HG02840 (cell line): ENCODE results near the gene GSTA5.
"Not testable (repeated sequence)": the region's sequence is repeated elsewhere in the genome, so short reads cannot be mapped to it uniquely, and the experiment has no call there.

Experiments used
- ATAC-seq: cut with Tn5 transposase; IDR thresholded peaks from one replicate; pipeline ENCODE4 v1.9.1; 2021; ENCODE audit warnings: mild to moderate bottlenecking, moderate library complexity, moderate number of reproducible peaks; ENCODE audit not compliant: unreplicated experiment, low FRiP score

GSTA5 gene

DNA sequence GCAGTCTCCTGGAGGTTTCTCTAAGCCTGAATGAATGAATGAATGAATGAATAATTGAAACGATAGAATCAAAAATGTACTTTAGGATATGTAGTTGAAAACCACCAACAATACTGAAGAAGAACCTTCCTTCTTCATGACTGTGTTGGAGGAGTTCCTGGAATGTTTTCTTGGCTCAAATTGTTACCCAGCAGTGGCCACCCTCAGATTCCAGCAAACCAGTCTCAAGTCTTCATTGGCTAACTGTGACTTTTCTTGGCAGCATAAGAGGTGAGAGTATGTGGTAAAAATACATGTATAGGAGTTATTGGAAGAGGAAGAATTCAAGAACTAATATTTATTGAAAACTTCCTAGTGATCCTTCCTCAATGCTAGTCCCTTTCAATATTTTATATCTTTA is 41.3 kb downstream of the GSTA5 start:
- ATAC-seq: not testable (repeated sequence)

GRCh38 chr6:52794366-52794765 is 46.2 kb downstream of the GSTA5 start:
- ATAC-seq: not testable (repeated sequence)

DNA sequence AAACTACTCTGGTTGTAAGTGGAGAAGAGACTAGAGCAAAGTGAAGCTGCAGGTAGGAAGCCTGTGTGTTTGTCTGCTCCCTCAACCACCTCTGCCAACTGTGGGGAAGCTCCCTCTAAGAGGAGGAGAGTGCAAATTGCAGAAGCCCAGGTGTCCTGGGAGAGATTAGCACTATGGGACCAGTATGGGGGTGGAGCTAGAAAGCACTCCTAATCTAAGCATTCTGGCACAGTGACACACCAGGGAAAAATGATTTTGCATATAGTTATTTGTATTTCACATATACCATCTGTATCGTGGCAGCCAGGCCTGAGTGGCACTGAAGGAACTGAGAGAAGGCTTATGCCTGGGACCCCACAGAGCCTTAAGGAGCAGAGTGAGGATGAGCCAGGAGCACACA is 49.8 kb downstream of the GSTA5 start:
- no peak for ATAC-seq

DNA sequence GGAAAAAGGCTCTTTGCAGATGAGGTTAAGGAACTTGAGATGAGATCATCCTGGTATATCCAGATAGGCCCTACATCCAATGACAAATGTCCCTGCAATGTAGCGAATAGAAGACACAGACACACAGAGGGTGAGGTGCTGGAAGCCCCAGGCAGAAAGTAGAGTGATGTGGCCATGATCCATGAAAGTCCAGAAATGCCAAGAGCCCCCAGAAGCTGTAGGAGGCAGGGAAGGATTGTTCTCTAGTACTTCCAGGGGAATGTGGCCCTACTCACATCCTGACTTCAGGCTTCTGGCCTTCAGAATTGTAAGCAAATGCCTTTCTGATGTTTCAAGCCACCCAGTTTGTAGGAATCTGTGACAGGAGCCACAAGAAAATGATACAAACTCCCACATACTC is 51.0 kb downstream of the GSTA5 start:
- not testable (repeated sequence) for ATAC-seq

GRCh38 chr6:52788478-52788877 is 52.1 kb downstream of the GSTA5 start:
- ATAC-seq: no peak

DNA sequence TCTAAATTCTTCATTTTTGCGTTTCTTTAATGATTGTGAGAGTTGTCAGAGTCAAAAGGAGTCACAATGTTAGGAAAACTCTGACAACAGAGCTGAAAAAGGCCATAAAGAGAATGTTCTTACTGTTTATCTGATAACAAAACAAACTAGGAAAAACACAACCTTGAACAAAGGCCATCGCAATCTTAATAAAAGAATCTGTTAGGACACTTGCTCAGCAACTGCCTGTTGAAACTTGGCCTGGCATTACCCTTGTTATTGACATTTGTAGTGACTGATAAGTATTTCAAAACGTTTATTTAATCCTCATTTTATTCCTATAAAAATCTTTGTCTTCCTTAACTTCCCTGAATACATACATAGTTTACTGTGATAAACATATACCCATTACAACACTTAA is 52.7 kb downstream of the GSTA5 start:
- no peak for ATAC-seq

DNA sequence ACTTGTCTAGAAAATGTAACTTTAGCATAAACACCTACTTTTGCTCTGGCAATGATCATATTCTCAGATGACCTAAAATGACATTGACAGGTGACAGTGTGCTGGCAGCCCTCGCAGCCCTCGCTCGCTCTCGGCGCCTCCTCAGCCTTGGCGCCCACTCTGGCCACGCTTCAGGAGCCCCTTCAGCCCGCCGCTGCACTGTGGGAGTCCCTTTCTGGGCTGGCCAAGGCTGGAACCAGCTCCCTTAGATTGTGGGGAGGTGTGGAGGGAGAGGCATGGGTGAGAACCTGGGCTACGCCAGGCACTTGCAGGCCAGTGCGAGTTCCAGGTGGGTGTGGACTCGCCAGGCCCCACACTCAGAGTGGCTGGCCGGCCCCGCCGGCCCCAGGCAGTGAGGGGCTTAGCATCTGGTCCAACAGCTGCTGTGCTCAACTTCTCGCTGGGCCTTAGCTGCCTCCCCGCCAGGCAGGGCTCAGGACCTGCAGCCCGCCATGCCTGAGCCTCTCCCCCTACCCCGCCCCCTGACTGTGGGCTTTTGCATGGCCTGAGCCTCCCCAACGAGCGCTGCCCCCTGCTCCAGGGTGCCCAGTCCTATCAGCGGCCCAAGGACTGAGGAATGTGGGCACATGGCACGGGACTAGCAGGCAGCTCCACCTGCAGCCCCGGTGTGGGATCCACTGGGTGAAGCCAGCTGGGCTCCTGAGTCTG is 54.2 kb downstream of the GSTA5 start:
- ATAC-seq: no peak

GRCh38 chr6:52782696-52783274 is 57.8 kb downstream of the GSTA5 start:
- ATAC-seq: not testable (repeated sequence)

GRCh38 chr6:52782209-52782608 is 58.4 kb downstream of the GSTA5 start:
- not testable (repeated sequence) for ATAC-seq
